ENCODE results near the gene CEBPE.

Gene CEBPE

GRCh38 chr14:23124337-23124954, 5.4 kb upstream of the CEBPE start:
- WGBS (ENCODE audit: insufficient coverage), result 96% methylated on average over 9 of the region's 13 CpGs
- no peak for DNase-seq
- H3K27me3 ChIP-seq (replicated peaks in 2 of 5; ENCODE audit: control insufficient read depth in 4 of 5, insufficient read depth in 5 of 5, low read length in 4 of 5), result no peaks in the 10 kb centered on the region
- H3K4me3 ChIP-seq (ENCODE audit: control insufficient read depth in 1 of 7, extremely low read depth in 1 of 7, insufficient read depth in 4 of 7, low read depth in 2 of 7, low read length in 6 of 7), result no peak overlapping the region
- no peak overlapping the region for H3K27ac ChIP-seq (ENCODE audit: insufficient read depth in 1 of 2, low read depth in 1 of 2, low read length in 2 of 2, poor library complexity in 1 of 2, severe bottlenecking in 2 of 2)
- POLR2A ChIA-PET, result no interaction called here
- H3K4me1 ChIP-seq (ENCODE audit: control extremely low read depth in 1 of 4, control insufficient read depth in 4 of 4, insufficient read depth in 4 of 4, low read length in 3 of 4), result peaks cover 2 to 25% (median 19%) of the 10 kb centered on the region in 4 experiments
- CTCF ChIA-PET, result interaction anchor here (1.2 to 16.7 kb wide), 3 partner anchors 39 to 56 kb away, joined by 3 to 462 read pairs (median 4); partner anchors contain the start of gene SLC7A8
- H3K9me3 ChIP-seq (ENCODE audit: control extremely low read depth in 1 of 5, control insufficient read depth in 4 of 5, insufficient read depth in 2 of 5, low read depth in 1 of 5, low read length in 4 of 5), result no peaks in the 10 kb centered on the region
- H3K36me3 ChIP-seq (ENCODE audit: control insufficient read depth in 4 of 4, insufficient read depth in 4 of 4, low read length in 3 of 4), result no peaks in the 10 kb centered on the region

- WGBS (ENCODE audit: insufficient coverage), result 96% methylated on average over 8 of the region's 8 CpGs
- ChIA-PET CTCF (interaction anchor here (1.1 to 16.7 kb wide), 5 partner anchors 12 to 57 kb away, joined by 3 to 462 read pairs (median 3); partner anchors contain the start of gene SLC7A8), POLR2A (interaction anchor here (0.6 kb wide), 1 partner anchor 28 kb away, joined by 3 read pairs; the partner anchor contains the start of gene C14orf119)
- Histone ChIP-seq H3K27me3 (replicated peaks in 2 of 5; ENCODE audit: control insufficient read depth in 4 of 5, insufficient read depth in 5 of 5, low read length in 4 of 5) (no peaks in the 10 kb centered on the region), H3K4me3 (ENCODE audit: control insufficient read depth in 1 of 7, extremely low read depth in 1 of 7, insufficient read depth in 4 of 7, low read depth in 2 of 7, low read length in 6 of 7) (no peak overlapping the region), H3K9me3 (ENCODE audit: control extremely low read depth in 1 of 5, control insufficient read depth in 4 of 5, insufficient read depth in 2 of 5, low read depth in 1 of 5, low read length in 4 of 5) (no peaks in the 10 kb centered on the region), H3K27ac (ENCODE audit: insufficient read depth in 1 of 2, low read depth in 1 of 2, low read length in 2 of 2, poor library complexity in 1 of 2, severe bottlenecking in 2 of 2) (no peak overlapping the region), H3K36me3 (ENCODE audit: control insufficient read depth in 4 of 4, insufficient read depth in 4 of 4, low read length in 3 of 4) (no peaks in the 10 kb centered on the region), H3K4me1 (ENCODE audit: control extremely low read depth in 1 of 4, control insufficient read depth in 4 of 4, insufficient read depth in 4 of 4, low read length in 3 of 4) (peaks cover 2 to 30% (median 28%) of the 10 kb centered on the region in 4 experiments)
- DNase-seq, result no peak
These were observed 4.4 kb upstream of the CEBPE start for GRCh38 chr14:23123419-23123818.

GRCh38 chr14:23122086-23122485, 3.0 kb upstream of the CEBPE start:
- WGBS (ENCODE audit: insufficient coverage), result 100% methylated on average over 4 of the region's 6 CpGs
- Histone ChIP-seq H3K4me1 (ENCODE audit: control extremely low read depth in 1 of 4, control insufficient read depth in 4 of 4, insufficient read depth in 4 of 4, low read length in 3 of 4) (peaks cover 2 to 35% (median 29%) of the 10 kb centered on the region in 4 experiments), H3K9me3 (ENCODE audit: control extremely low read depth in 1 of 5, control insufficient read depth in 4 of 5, insufficient read depth in 2 of 5, low read depth in 1 of 5, low read length in 4 of 5) (no peaks in the 10 kb centered on the region), H3K27me3 (replicated peaks in 2 of 5; ENCODE audit: control insufficient read depth in 4 of 5, insufficient read depth in 5 of 5, low read length in 4 of 5) (no peaks in the 10 kb centered on the region), H3K36me3 (ENCODE audit: control insufficient read depth in 4 of 4, insufficient read depth in 4 of 4, low read length in 3 of 4) (no peaks in the 10 kb centered on the region), H3K4me3 (ENCODE audit: control insufficient read depth in 1 of 7, extremely low read depth in 1 of 7, insufficient read depth in 4 of 7, low read depth in 2 of 7, low read length in 6 of 7) (no peak overlapping the region), H3K27ac (ENCODE audit: insufficient read depth in 1 of 2, low read depth in 1 of 2, low read length in 2 of 2, poor library complexity in 1 of 2, severe bottlenecking in 2 of 2) (no peak overlapping the region)
- DNase-seq, result no peak
- CTCF ChIA-PET, result interaction anchor here (0.7 to 16.7 kb wide), 15 partner anchors 9 to 124 kb away, joined by 3 to 462 read pairs (median 4); partner anchors contain the start of genes ACIN1, C14orf119 and SLC7A8
- POLR2A ChIA-PET, result no interaction called here

- Histone ChIP-seq H3K4me1 (ENCODE audit: control extremely low read depth in 1 of 4, control insufficient read depth in 4 of 4, insufficient read depth in 4 of 4, low read length in 3 of 4) (peaks cover 2 to 35% (median 29%) of the 10 kb centered on the region in 4 experiments), H3K4me3 (ENCODE audit: control insufficient read depth in 1 of 7, extremely low read depth in 1 of 7, insufficient read depth in 4 of 7, low read depth in 2 of 7, low read length in 6 of 7) (no peak overlapping the region), H3K9me3 (ENCODE audit: control extremely low read depth in 1 of 5, control insufficient read depth in 4 of 5, insufficient read depth in 2 of 5, low read depth in 1 of 5, low read length in 4 of 5) (no peaks in the 10 kb centered on the region), H3K36me3 (ENCODE audit: control insufficient read depth in 4 of 4, insufficient read depth in 4 of 4, low read length in 3 of 4) (no peaks in the 10 kb centered on the region), H3K27ac (ENCODE audit: insufficient read depth in 1 of 2, low read depth in 1 of 2, low read length in 2 of 2, poor library complexity in 1 of 2, severe bottlenecking in 2 of 2) (no peak overlapping the region), H3K27me3 (replicated peaks in 2 of 5; ENCODE audit: control insufficient read depth in 4 of 5, insufficient read depth in 5 of 5, low read length in 4 of 5) (no peaks in the 10 kb centered on the region)
- 32% methylated on average over 5 of the region's 6 CpGs for WGBS (ENCODE audit: insufficient coverage)
- DNase-seq, result no peak
- ChIA-PET CTCF (interaction anchor here (0.7 to 16.7 kb wide), 20 partner anchors 10 to 151 kb away, joined by 3 to 462 read pairs (median 4); partner anchors contain the start of genes ACIN1, C14orf119, CIROP and SLC7A8), POLR2A (no interaction called here)
These were observed 2.3 kb upstream of the CEBPE start for GRCh38 chr14:23121361-23121771.

GRCh38 chr14:23120541-23121251, 1.6 kb upstream of the CEBPE start:
- peak; percentile 84 to 89 (median 86) for DNase-seq
- 0% methylated on average over 6 of the region's 9 CpGs for WGBS (ENCODE audit: insufficient coverage)
- Histone ChIP-seq H3K9me3 (ENCODE audit: control extremely low read depth in 1 of 5, control insufficient read depth in 4 of 5, insufficient read depth in 2 of 5, low read depth in 1 of 5, low read length in 4 of 5) (no peaks in the 10 kb centered on the region), H3K4me1 (ENCODE audit: control extremely low read depth in 1 of 4, control insufficient read depth in 4 of 4, insufficient read depth in 4 of 4, low read length in 3 of 4) (peaks cover 2 to 35% (median 29%) of the 10 kb centered on the region in 4 experiments), H3K27ac (ENCODE audit: insufficient read depth in 1 of 2, low read depth in 1 of 2, low read length in 2 of 2, poor library complexity in 1 of 2, severe bottlenecking in 2 of 2) (peak overlapping the region in 1 of 2 experiments; percentile 68), H3K4me3 (ENCODE audit: control insufficient read depth in 1 of 7, extremely low read depth in 1 of 7, insufficient read depth in 4 of 7, low read depth in 2 of 7, low read length in 6 of 7) (no peak overlapping the region), H3K27me3 (replicated peaks in 2 of 5; ENCODE audit: control insufficient read depth in 4 of 5, insufficient read depth in 5 of 5, low read length in 4 of 5) (no peaks in the 10 kb centered on the region), H3K36me3 (ENCODE audit: control insufficient read depth in 4 of 4, insufficient read depth in 4 of 4, low read length in 3 of 4) (no peaks in the 10 kb centered on the region)
- ChIA-PET POLR2A (interaction anchor here (1.3 kb wide), 1 partner anchor 61 kb away, joined by 4 read pairs; no protein-coding TSS in a partner anchor), CTCF (interaction anchor here (0.6 to 16.7 kb wide), 24 partner anchors 10 to 259 kb away, joined by 3 to 462 read pairs (median 4); partner anchors contain the start of genes ACIN1, C14orf119, CIROP and SLC7A8)

DNA sequence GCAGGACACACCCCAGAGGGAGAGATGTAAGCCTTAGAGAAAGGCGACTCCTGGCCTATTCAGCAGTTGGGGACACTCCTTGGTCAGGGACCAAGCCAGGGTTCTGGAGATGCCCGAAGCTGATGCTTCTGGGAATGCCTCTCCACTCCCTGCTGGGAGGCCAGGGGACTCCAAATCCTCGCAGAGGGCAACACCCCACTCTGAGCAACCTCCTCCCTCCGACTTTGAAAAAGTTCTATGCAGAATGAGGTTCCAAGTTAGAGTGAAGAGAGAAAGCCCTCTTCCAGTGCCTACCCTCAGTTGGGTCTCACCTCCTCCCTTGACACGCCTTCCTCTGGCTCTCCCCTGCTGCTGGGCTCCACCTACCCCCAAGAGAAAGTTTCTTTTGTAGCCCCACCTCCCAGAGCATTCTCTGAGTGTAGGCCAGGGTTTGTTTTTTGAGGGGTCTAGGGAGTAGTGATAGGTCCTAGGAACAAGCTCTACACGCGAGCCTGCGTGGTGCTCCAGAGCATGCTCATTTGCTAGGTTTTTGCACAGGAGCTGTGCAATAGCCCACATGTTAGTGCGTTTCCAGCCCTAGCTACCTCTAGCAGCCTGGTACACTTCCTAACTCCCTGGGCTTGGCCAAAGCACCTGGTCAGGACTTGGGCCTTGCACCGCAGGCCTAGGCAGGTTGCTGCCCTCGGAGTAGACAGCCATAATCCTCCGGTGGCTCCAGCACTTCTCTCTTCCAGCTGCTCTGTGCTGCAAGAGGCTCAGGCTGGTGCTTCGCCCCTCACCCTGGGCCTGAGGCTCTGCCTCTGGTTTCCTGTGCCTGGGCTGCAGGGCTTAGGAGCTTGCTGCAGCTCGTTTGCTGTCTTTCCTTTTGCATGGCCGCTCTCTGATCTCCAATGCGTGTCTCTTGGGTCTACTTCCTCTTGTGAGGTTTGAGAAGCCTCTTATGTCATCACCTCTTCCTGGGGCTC, 590 bp upstream of the CEBPE start:
- CTCF ChIA-PET, result interaction anchor here (0.6 to 16.7 kb wide), 13 partner anchors 9 to 260 kb away, joined by 3 to 462 read pairs (median 5); partner anchors contain the start of genes ACIN1, C14orf119 and SLC7A8
- Histone ChIP-seq H3K4me3 (ENCODE audit: control insufficient read depth in 1 of 7, extremely low read depth in 1 of 7, insufficient read depth in 4 of 7, low read depth in 2 of 7, low read length in 6 of 7) (peak overlapping the region in 3 of 7 experiments; percentile 6 to 50 (median 15)), H3K27ac (ENCODE audit: insufficient read depth in 1 of 2, low read depth in 1 of 2, low read length in 2 of 2, poor library complexity in 1 of 2, severe bottlenecking in 2 of 2) (peak overlapping the region in 1 of 2 experiments; percentile 68)

More for the DNA sequence above, 590 bp upstream of the CEBPE start:
- Histone ChIP-seq H3K4me1 (ENCODE audit: control extremely low read depth in 1 of 4, control insufficient read depth in 4 of 4, insufficient read depth in 4 of 4, low read length in 3 of 4) (peaks cover 2 to 37% (median 29%) of the 10 kb centered on the region in 4 experiments), H3K27me3 (replicated peaks in 2 of 5; ENCODE audit: control insufficient read depth in 4 of 5, insufficient read depth in 5 of 5, low read length in 4 of 5) (no peaks in the 10 kb centered on the region), H3K36me3 (ENCODE audit: control insufficient read depth in 4 of 4, insufficient read depth in 4 of 4, low read length in 3 of 4) (no peaks in the 10 kb centered on the region), H3K9me3 (ENCODE audit: control extremely low read depth in 1 of 5, control insufficient read depth in 4 of 5, insufficient read depth in 2 of 5, low read depth in 1 of 5, low read length in 4 of 5) (no peaks in the 10 kb centered on the region)
- peak in 2 of 3 donors; percentile 73 to 78 for DNase-seq
- 57% methylated on average over 14 of the region's 16 CpGs for WGBS (ENCODE audit: insufficient coverage)
- POLR2A ChIA-PET, result interaction anchor here (1.3 kb wide), 1 partner anchor 62 kb away, joined by 4 read pairs; no protein-coding TSS in a partner anchor
